Activated CD8-positive, alpha-beta memory T cell treated with anti-CD3 and anti-CD28 coated beads for 1 hour (primary cell): ENCODE data around the gene MTHFD2.
A peak's percentile ranks its signal among the peaks of the same experiment; 100 is the strongest.
"Not testable (repeated sequence)": the region's sequence is repeated elsewhere in the genome, so short reads cannot be mapped to it uniquely, and the experiment has no call there.

ENCODE experiments used
- DNase-seq, 2 donors: peaks; one replicate each; pipeline ENCODE4 v3.0.0-alpha.2; 2020; ENCODE audit warnings: low read depth in 1 of 2; ENCODE audit errors: extremely low read depth in 1 of 2

MTHFD2 gene

GRCh38 chr2:74226648-74227213 lies 28.3 kb downstream of the MTHFD2 start:
- DNase-seq = no peak

GRCh38 chr2:74227646-74228045 lies 29.2 kb downstream of the MTHFD2 start:
- DNase-seq = no peak

- no peak for DNase-seq
Observed at GRCh38 chr2:74228772-74229171, 30.4 kb downstream of the MTHFD2 start.

GRCh38 chr2:74229865-74230264 lies 31.4 kb downstream of the MTHFD2 start:
- not testable (repeated sequence) for DNase-seq

- no peak for DNase-seq
Observed at GRCh38 chr2:74232426-74232825, 34.0 kb downstream of the MTHFD2 start.

GRCh38 chr2:74233648-74234047 lies 35.2 kb downstream of the MTHFD2 start:
- no peak for DNase-seq

GRCh38 chr2:74235041-74235440 lies 36.6 kb downstream of the MTHFD2 start:
- DNase-seq = no peak

- no peak for DNase-seq
Observed at GRCh38 chr2:74238879-74239278, 40.5 kb downstream of the MTHFD2 start.

GRCh38 chr2:74239346-74239745 lies 40.9 kb downstream of the MTHFD2 start:
- no peak for DNase-seq

- DNase-seq = no peak
Observed at GRCh38 chr2:74242354-74243071, 44.1 kb downstream of the MTHFD2 start.

GRCh38 chr2:74244286-74244685 lies 45.9 kb downstream of the MTHFD2 start:
- DNase-seq = no peak

GRCh38 chr2:74246496-74247195 lies 48.2 kb downstream of the MTHFD2 start:
- no peak for DNase-seq

GRCh38 chr2:74249406-74250122 lies 51.1 kb downstream of the MTHFD2 start:
- DNase-seq = no peak

GRCh38 chr2:74250189-74250631 lies 51.8 kb downstream of the MTHFD2 start:
- DNase-seq = peak; percentile 7 to 28

- DNase-seq = no peak
Observed at GRCh38 chr2:74252036-74252435, 53.6 kb downstream of the MTHFD2 start.

GRCh38 chr2:74252862-74253261 lies 54.4 kb downstream of the MTHFD2 start:
- no peak for DNase-seq

- no peak for DNase-seq
Observed at GRCh38 chr2:74253306-74253970, 55.0 kb downstream of the MTHFD2 start.

GRCh38 chr2:74253971-74254310 lies 55.5 kb downstream of the MTHFD2 start:
- no peak for DNase-seq

GRCh38 chr2:74255660-74256213 lies 57.3 kb downstream of the MTHFD2 start:
- no peak for DNase-seq

GRCh38 chr2:74259191-74259590 lies 60.8 kb downstream of the MTHFD2 start:
- no peak for DNase-seq

- no peak for DNase-seq
Observed at GRCh38 chr2:74259733-74260132, 61.3 kb downstream of the MTHFD2 start.
